H1 (cell line): Measurements from ENCODE around the gene RNF135. TPM values are rescaled to one million over a fixed set of nuclear protein-coding genes. Genes with fewer than 3 reads are reported as not detected.
A peak's percentile ranks its signal among the peaks of the same experiment; 100 is the strongest.

Experiments
- CREB1 ChIP-seq: IDR thresholded peaks from 2 replicates; pipeline ENCODE4 v1.6.1; 2012; ENCODE audit warnings: inconsistent platforms
- CTBP2 ChIP-seq: IDR thresholded peaks from 2 replicates; pipeline ENCODE4 v1.7.0; 2011; ENCODE audit warnings: borderline replicate concordance, mild to moderate bottlenecking, moderate library complexity, mixed read lengths, low read length; ENCODE audit not compliant: insufficient read depth, insufficient read length
- FOSL1 ChIP-seq: IDR thresholded peaks from 2 replicates; pipeline ENCODE4 v1.6.1; 2011; ENCODE audit warnings: mild to moderate bottlenecking, low read depth, low read length, moderate library complexity; ENCODE audit not compliant: insufficient read depth
- HDAC6 ChIP-seq: IDR thresholded peaks from one replicate; pipeline ENCODE4 v1.7.1; 2012; ENCODE audit warnings: low read depth, mild to moderate bottlenecking, inconsistent platforms, low read length, moderate library complexity
- KDM4A ChIP-seq: IDR thresholded peaks from one replicate; pipeline ENCODE4 v1.7.1; 2012; ENCODE audit warnings: low read depth, mild to moderate bottlenecking, moderate library complexity, low read length, inconsistent platforms; ENCODE audit not compliant: severe bottlenecking
- RBBP5 ChIP-seq: IDR thresholded peaks from 2 replicates; pipeline ENCODE4 v1.7.1; 2012; ENCODE audit warnings: low read depth, mild to moderate bottlenecking, inconsistent platforms, low read length, moderate library complexity, borderline replicate concordance
- SIN3A ChIP-seq, 2 experiments: IDR thresholded peaks in 1 of 2; conservative IDR thresholded peaks in 1 of 2; 2 replicates each; pipeline ENCODE4 v1.6.1; 2011 to 2012; ENCODE audit warnings: low read length in 2 of 2, improper control_type of control experiment in 1 of 2, low read depth in 1 of 2, mild to moderate bottlenecking in 1 of 2
- SRF ChIP-seq: IDR thresholded peaks from 2 replicates; pipeline ENCODE4 v1.6.1; 2011; ENCODE audit warnings: mild to moderate bottlenecking, low read depth, low read length, moderate library complexity
- SUZ12 ChIP-seq: fragments of 200-600 bp; sonication (generic); IDR thresholded peaks from 2 replicates; pipeline ENCODE4 v1.6.1; 2012; ENCODE audit warnings: mild to moderate bottlenecking, inconsistent platforms, low read length, moderate library complexity, mixed read lengths
- polyA plus RNA-seq, 7 experiments: library from polyadenylated mRNA; depleted of rRNA in 3 of 7; stranded (reverse) in 5 of 7; unstranded in 2 of 7; fragments of >200 nt in 5 of 7; fragments of 200-250 nt in 2 of 7; gene quantifications; 1 replicate in 5 of 7; 2 replicates in 1 of 7; 4 replicates in 1 of 7; pipeline versions ENCODE4 v1.2.1 to v1.2.3, GENCODE V29; 2011 to 2013; ENCODE audit warnings: missing spikeins in 2 of 7, mixed read lengths in 2 of 7
- total RNA-seq: library from RNA; stranded (reverse); fragmentation: NEBNext Ultra II Directional; extraction: Animal tissue kit (Norgen Biotek cat#: 25700); gene quantifications from 2 replicates; pipeline ENCODE4 v1.2.1, GENCODE V29; 2021

Gene RNF135
- total and polyA plus RNA-seq, 2 of the 8 experiments (the other 6 are each of a cell fraction or from before 2014, with no cell fraction given) = 8.8 to 9.0 TPM

- TF ChIP-seq SRF (no peak), KDM4A (peak; percentile 85), CTBP2 (peak; percentile 53), FOSL1 (no peak), SIN3A (conservative IDR thresholded peaks at IDR 0.05 in 1 of 2, IDR thresholded peaks at IDR 0.05 in 1 of 2; ENCODE audit: low read depth in 1 of 2, low read length in 2 of 2) (peak in 1 of 2 experiments; percentile 37; a peak in 1 of 4 replicates), SUZ12 (peak; percentile 40; the same call in 1 of the 2 replicates), RBBP5 (peak; percentile 83), HDAC6 (no peak), CREB1 (0 out of 2 replicates have a peak, but pooled peaks have one; percentile 18)
These were observed at the start of gene RNF135 (continued) for GRCh38 chr17:30970831-30971567.
